Breast epithelium (tissue), 3 donors: ENCODE data around the gene RELL1.

ENCODE experiments used
- CTCF ChIP-seq, 3 donors: fragments of 450-650 bp; IDR thresholded peaks; one replicate each; pipeline ENCODE4 v1.5.1; 2016 to 2017; ENCODE audit warnings: antibody characterized with exemption in 3 of 3, mild to moderate bottlenecking in 3 of 3, moderate library complexity in 3 of 3
- POLR2AphosphoS5 ChIP-seq, 3 donors: sonication (generic); formaldehyde crosslinking; IDR thresholded peaks; one replicate each; pipeline ENCODE4 v1.6.1; 2017; ENCODE audit warnings: antibody characterized with exemption in 3 of 3

- TF ChIP-seq CTCF (IDR thresholded peaks at IDR 0.05) (no peak), POLR2AphosphoS5 (IDR thresholded peaks at IDR 0.05) (no peak)
Observed at GRCh38 chr4:37627263-37627662, 58.9 kb downstream of the RELL1 start.
